OCI-LY1 (cell line): ENCODE results near the gene RNPC3.

Experiments
- H2AFZ ChIP-seq: fragments of 200-600 bp; sonication (generic), shearing (Covaris generic); 2 replicates; pipeline ENCODE4 v1.6.0; 2014; ENCODE audit warnings: antibody characterized with exemption, mild to moderate bottlenecking, low read length
- H3F3A ChIP-seq: fragments of 200-600 bp; sonication (generic), shearing (Covaris generic); 2 replicates; pipeline ENCODE4 v1.6.0; 2014; ENCODE audit warnings: mild to moderate bottlenecking, antibody characterized with exemption, low read length, moderate library complexity; ENCODE audit not compliant: insufficient read depth
- H3K27ac ChIP-seq: fragments of 200-600 bp; sonication (generic); 2 replicates; pipeline ENCODE4 v1.5.1; 2014; ENCODE audit warnings: low read length, mixed run types, mild to moderate bottlenecking, low read depth; ENCODE audit not compliant: poor library complexity, severe bottlenecking
- H3K27me3 ChIP-seq: fragments of 200-600 bp; sonication (generic); 2 replicates; pipeline ENCODE4 v1.6.0; 2014; ENCODE audit warnings: antibody characterized with exemption, mild to moderate bottlenecking, low read length, moderate library complexity; ENCODE audit not compliant: insufficient read depth
- H3K36me3 ChIP-seq: fragments of 200-600 bp; sonication (generic); 2 replicates; pipeline ENCODE4 v1.6.1; 2014; ENCODE audit warnings: mild to moderate bottlenecking, antibody characterized with exemption, low read length, moderate library complexity, mixed read lengths; ENCODE audit not compliant: insufficient read depth
- H3K4me1 ChIP-seq: fragments of 200-600 bp; sonication (generic); 2 replicates; pipeline ENCODE4 v1.5.1; 2014; ENCODE audit warnings: mild to moderate bottlenecking, low read length, moderate library complexity; ENCODE audit not compliant: insufficient read depth, severe bottlenecking
- H3K4me2 ChIP-seq: fragments of 200-600 bp; sonication (generic), shearing (Covaris generic); 2 replicates; pipeline ENCODE4 v1.6.1; 2014; ENCODE audit warnings: low read length
- H3K4me3 ChIP-seq: fragments of 200-600 bp; sonication (generic); 2 replicates; pipeline ENCODE4 v1.5.1; 2014; ENCODE audit warnings: low read length, low read depth, mild to moderate bottlenecking, mixed read lengths; ENCODE audit not compliant: poor library complexity, severe bottlenecking
- H3K79me2 ChIP-seq: fragments of 200-600 bp; shearing (Covaris generic); 2 replicates; pipeline ENCODE4 v1.6.1; 2016; ENCODE audit warnings: mixed run types, low read length, mixed read lengths; ENCODE audit not compliant: insufficient read depth
- H3K9ac ChIP-seq: fragments of 200-600 bp; sonication (generic), shearing (Covaris generic); 2 replicates; pipeline ENCODE4 v1.6.1; 2014; ENCODE audit warnings: mild to moderate bottlenecking, low read length, mixed read lengths
- H3K9me2 ChIP-seq: fragments of 200-600 bp; sonication (generic), shearing (Covaris generic); 2 replicates; pipeline ENCODE4 v1.6.1; 2014; ENCODE audit warnings: low read depth, mild to moderate bottlenecking, low read length, mixed read lengths
- H3K9me3 ChIP-seq: fragments of 200-600 bp; shearing (Covaris generic); 2 replicates; pipeline ENCODE4 v1.6.1; 2014; ENCODE audit warnings: low read length, mixed read lengths
- H4K20me1 ChIP-seq: fragments of 200-600 bp; sonication (generic), shearing (Covaris generic); 2 replicates; pipeline ENCODE4 v1.6.0; 2016; ENCODE audit warnings: mild to moderate bottlenecking, low read length; ENCODE audit not compliant: insufficient read depth
- CTCF ChIP-seq: fragments of 200-600 bp; sonication (generic), shearing (Covaris generic); IDR thresholded peaks from 2 replicates; pipeline ENCODE4 v1.5.1; 2017; ENCODE audit warnings: mild to moderate bottlenecking, antibody characterized with exemption, low read length, moderate library complexity, mixed read lengths
- EZH2 ChIP-seq: fragments of 200-600 bp; sonication (generic), shearing (Covaris generic); IDR thresholded peaks from 2 replicates; pipeline ENCODE4 v1.8.0; 2017; ENCODE audit warnings: borderline replicate concordance, mixed run types, mild to moderate bottlenecking, antibody characterized with exemption, low read length, moderate library complexity, mixed read lengths

The RNPC3 gene

GRCh38 chr1:103516283-103516682 is 9.2 kb upstream of the RNPC3 start:
- Histone ChIP-seq H3K9me3 (no peaks in the 10 kb centered on the region), H3K27ac (no peak overlapping the region), H4K20me1 (no peaks in the 10 kb centered on the region), H3K9me2 (no peaks in the 10 kb centered on the region), H3K36me3 (no peaks in the 10 kb centered on the region), H3F3A (no peaks in the 10 kb centered on the region), H2AFZ (no peak overlapping the region), H3K27me3 (no peaks in the 10 kb centered on the region), H3K4me3 (no peak overlapping the region), H3K4me1 (no peaks in the 10 kb centered on the region), H3K79me2 (no peaks in the 10 kb centered on the region), H3K4me2 (no peak overlapping the region), H3K9ac (no peak overlapping the region)
- TF ChIP-seq EZH2, result no peak
- no peak for TF ChIP-seq CTCF

DNA sequence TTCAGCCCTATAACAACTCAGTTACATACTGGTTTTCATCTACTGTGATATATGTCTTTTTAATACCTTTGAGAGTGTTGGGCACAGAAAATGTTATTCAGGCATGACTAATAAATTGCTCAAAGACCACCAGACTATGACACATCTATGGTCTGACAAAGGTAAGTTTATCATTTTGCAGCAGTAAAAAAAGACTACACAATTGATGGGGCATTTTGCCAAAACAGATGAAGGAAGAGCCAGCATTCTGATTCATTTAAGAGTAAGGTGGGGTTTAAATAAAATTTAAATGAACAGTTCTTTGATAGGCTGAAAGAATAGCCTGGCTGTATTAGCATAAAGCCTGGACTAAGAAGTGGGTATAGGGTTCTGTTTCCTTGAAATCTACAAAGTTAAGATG is 8.8 kb upstream of the RNPC3 start:
- Histone ChIP-seq H3K9me3 (no peaks in the 10 kb centered on the region), H3K4me3 (no peak overlapping the region), H3K36me3 (no peaks in the 10 kb centered on the region), H3K27me3 (no peaks in the 10 kb centered on the region), H3K27ac (no peak overlapping the region), H3K4me2 (no peak overlapping the region), H2AFZ (no peak overlapping the region), H3K79me2 (no peaks in the 10 kb centered on the region), H3F3A (no peaks in the 10 kb centered on the region), H3K9me2 (no peaks in the 10 kb centered on the region), H3K4me1 (no peaks in the 10 kb centered on the region), H3K9ac (no peak overlapping the region), H4K20me1 (no peaks in the 10 kb centered on the region)
- no peak for TF ChIP-seq CTCF

DNA sequence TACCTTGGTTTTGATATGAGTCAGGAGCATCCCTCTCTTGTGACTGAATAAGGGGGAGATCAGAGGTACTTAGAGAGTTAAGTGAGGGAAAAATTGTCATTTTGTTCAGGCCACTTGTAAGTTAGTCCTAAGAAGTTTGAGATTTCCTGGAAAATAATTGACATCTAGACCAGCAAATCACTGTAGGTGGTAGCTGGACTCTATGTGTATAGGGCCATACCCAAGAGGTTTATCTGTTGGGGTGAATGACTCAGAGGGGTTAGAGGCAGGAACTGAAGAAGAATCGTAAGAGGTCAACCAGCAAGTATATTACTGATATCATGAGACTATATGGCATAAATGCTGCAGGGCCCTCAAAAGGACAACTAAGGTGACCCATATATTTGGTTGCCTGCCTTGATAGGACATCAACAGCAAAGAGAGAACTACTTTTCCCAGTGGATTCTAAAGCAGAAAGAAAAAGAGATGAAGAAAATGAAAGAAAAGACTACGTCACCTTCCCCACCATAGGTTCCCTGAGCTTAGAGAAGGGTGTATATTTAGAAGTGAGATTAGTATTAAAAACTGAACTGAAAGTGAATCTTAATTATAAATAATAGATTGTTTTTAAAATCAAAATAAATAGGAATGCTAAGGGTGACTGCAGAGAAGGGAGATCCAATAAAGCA is 8.0 kb upstream of the RNPC3 start:
- no peaks in the 10 kb centered on the region for H3F3A ChIP-seq
- H3K9me3 ChIP-seq, result no peaks in the 10 kb centered on the region
- TF ChIP-seq EZH2 (no peak), CTCF (no peak)
- H3K4me2 ChIP-seq, result no peak overlapping the region
- H3K4me3 ChIP-seq, result no peak overlapping the region
- no peaks in the 10 kb centered on the region for H3K79me2 ChIP-seq
- H3K9me2 ChIP-seq, result no peaks in the 10 kb centered on the region
- H3K4me1 ChIP-seq, result no peaks in the 10 kb centered on the region
- no peak overlapping the region for H3K9ac ChIP-seq
- no peaks in the 10 kb centered on the region for H4K20me1 ChIP-seq
- no peaks in the 10 kb centered on the region for H3K27me3 ChIP-seq
- no peak overlapping the region for H3K27ac ChIP-seq
- H2AFZ ChIP-seq, result no peak overlapping the region
- H3K36me3 ChIP-seq, result no peaks in the 10 kb centered on the region
